SHP77 treated with DMSO at 0.1 percent for 48 hours (cell line): Measurements from ENCODE around the gene ALDH3B2.
"Not testable (repeated sequence)": the region's sequence is repeated elsewhere in the genome, so short reads cannot be mapped to it uniquely, and the experiment has no call there.

Experiments used
- DNase-seq: peaks from one replicate; lab custom pipeline; 2025; lab: John Stamatoyannopoulos, UW

ALDH3B2 gene

DNA sequence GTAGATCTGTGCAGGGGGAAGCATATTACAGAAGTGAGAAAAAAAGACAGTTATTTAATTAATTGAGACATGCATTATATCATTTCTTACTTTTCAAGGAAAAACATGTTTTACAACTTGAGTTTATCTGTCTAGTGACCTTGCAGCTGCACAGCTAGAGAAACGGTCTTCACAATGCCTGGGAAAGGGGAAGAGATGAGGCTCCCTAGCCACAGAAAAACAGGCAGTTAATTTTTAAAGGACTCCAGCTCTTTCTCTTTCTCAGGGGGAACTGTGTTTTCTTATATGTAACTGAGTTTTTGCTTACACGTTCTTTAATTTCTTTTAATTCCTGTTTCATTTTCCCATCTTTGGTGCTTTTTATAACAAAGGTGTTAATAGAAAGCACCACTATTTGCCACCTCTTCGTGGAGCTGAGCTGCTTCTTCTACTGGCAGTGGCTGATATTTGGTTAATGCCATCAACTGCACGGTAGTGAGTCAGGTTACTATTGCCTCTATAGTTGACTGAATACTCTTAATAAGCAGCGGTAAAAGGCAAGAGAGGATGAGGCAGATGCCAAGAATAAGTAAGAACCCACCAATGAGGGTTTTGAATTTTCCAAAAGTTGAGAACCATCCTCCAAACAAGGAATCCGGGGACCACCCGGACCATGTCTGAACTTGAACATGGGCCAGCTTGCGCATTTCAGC, 11.4 kb upstream of the ALDH3B2 start:
- not testable (repeated sequence) for DNase-seq

DNA sequence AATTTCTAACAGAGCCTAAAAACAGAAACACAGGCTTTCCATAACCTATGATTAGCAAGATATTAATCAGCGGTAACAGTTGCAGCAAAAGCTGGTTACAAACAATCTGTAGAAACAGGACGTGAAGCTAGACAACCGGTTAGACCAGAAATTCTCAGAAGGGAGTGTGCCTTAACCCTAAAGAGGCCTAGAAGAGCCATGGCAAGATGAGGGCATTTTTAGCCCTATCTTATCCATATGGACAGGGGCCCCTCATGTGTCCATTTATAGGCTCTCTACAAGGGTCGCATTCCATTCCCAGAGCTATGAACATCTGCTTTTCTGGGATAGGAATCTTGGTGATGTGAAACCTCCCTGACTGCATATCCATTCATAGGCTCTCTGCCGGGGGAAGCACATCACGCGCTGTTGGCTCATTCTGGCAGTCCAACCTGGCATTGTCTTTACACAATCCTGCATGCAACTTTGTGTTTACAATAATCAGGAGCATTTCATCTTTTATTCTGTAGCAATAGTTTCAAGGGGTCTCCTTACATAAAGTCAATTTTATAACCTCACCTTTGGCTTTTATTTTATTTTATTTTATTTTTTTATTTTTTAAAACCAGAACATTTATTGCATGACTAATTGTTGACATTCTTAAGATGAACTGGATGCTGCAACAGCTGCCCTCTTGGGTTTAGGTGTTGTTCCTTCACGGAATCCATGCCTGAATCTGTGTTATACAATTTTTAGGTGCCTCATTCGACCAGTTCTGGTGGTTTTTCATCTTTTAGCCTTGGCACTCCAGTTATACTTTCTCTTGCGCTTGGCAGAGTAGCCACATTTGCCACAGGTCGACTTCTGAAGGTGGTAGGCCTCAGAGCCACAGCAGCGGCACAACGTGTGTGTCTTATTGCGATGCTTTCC, 8.0 kb upstream of the ALDH3B2 start:
- not testable (repeated sequence) for DNase-seq

DNA sequence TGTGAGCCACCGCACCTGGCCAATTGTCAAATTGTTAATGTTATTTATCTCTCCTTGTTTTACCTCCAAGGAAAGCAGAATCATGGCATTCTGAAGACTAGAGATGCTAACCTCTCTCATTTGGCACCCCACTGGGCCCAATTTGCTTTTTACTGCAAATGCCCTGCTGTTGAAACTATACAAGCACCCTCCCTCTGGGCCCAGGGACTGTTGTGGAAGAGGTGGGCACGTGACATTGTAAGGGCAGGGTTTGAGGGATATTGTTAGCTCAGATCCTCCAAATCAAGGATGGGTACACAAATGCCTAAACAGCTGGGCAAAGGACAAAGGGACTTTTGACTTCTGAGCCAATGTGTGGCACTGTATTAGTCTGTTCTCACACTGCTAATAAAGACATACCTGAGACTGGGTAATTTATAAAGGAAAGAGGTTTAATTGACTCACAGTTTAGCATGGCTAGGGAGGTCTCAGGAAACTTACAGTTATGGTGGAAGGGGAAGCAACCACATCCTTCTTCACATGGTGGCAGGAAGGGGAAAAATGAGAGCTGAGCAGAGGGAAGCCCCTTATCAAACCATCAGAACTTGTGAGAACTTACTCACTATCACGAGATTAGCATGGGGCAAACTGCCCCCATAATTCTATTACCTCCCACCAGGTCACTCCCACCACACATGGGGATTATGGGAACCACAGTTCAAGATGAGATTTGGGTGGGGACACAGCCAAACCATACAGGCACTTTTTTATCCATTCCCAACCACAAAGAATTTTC, 6.5 kb upstream of the ALDH3B2 start:
- DNase-seq = no peak

DNA sequence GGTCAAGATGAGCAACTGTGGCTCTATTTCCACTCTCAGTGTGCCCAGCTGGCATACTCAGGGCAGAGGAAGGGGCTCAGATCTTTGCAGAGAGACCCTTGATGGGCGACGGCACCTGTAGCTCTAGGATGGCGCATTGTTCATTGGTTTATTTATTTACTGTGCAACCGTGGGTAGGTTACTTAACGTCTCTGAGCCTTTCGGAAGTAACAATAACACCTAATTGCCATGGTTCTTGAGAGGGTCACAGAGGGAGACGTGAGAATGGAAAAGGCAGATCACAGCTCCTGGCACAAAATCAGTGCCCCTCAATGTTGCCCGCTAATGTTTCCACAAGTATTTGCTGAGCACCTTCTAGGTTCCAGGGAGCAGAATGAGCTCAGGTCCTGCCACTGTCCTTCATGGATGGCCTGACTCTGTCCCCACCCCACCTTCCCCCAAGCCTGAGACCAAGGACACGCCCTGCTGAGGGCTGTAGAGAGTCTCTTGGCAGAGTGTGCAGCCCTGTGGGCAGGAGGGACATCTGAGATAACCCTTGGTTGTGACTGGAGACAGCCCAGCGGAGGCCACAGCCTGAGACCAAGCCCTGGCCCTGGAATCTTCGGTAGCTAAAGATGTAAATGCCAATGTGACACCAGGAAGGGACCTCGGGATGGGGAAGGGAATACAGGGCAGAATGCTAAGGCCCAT, 780 bp upstream of the ALDH3B2 start:
- DNase-seq = no peak

DNA sequence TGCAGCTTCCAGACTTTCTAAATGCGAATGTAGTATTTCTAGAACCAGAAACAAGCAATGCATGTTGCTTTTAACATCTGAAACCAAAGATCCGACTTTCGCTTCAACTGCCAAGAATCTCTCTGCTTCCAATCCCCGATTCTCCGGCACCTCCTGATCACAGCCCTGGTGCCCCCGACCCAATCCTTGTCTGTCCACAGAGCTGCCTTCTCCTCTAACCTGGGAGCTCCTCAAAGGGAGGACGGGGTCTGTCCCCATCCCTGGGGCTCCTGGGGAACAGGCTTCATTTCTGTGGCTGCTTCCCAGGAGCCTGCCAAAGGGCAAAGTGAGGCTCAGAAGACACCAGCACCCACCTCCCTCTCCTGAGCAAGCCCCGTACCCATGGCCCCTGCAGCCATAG, 521 bp downstream of the ALDH3B2 start:
- DNase-seq = no peak

DNA sequence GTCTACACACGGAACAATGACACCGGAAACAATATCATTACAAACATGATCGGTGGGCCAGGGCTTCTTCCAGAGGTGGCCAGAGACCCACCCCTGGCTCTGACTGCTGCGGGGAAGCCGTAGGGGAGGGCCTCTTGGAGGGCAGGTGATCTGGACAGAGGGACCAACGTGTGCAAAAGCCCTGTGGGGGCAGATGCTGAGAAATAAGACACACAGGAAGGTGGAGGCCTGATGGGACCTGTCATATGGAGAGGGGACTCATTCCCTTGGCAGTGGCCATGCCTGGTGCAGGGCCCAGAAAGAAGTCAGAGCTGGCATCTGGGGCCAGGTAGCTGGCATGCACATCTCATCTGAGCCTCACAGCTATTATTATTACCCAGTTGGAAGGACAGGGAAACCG, 1.1 kb downstream of the ALDH3B2 start:
- DNase-seq = no peak

- DNase-seq = no peak
These were observed 3.3 kb downstream of the ALDH3B2 start for GRCh38 chr11:67671211-67671520.

DNA sequence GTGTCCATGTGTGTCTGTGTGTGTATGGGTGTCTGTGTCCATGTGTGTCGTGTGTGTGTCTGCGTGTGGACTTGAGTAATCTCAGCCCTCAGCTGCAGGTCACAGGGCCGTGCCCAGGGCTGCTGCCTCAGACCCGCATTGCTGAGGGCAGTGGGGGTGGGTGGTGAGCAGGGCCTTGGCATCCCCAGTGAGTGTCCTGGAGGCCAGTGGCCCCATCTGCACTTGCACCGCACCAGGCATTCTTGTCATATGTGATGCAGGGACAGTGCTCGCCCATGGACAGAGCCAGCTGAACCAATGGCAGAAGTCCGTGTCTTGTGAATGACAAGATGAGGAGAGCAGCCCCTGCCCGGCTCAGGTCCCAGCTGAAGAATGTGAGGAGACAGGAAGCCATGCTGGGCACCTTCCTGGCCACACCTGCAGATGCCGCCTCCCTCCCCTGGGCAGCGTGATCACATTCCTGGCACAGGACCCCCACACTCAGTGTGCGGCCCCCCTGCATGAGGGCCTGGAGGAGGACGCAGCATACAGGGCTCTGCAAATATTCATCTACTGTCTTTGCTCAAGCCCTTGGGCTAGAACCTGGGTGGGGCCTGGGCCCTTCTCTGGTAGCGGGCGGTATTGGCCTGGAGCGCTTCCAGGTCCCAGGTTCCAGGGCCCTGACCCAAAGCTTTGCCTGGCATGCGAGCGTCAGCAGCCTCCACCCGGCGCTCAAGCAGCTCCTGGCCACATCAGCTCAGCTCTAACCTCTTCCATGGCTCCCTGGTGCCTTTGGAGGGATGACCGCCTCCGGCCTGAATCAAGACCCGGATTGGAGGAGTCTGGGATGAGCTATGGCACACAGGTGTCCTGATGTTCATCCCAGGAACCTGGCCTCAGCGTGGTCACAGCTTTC, 3.9 kb downstream of the ALDH3B2 start:
- no peak for DNase-seq

DNA sequence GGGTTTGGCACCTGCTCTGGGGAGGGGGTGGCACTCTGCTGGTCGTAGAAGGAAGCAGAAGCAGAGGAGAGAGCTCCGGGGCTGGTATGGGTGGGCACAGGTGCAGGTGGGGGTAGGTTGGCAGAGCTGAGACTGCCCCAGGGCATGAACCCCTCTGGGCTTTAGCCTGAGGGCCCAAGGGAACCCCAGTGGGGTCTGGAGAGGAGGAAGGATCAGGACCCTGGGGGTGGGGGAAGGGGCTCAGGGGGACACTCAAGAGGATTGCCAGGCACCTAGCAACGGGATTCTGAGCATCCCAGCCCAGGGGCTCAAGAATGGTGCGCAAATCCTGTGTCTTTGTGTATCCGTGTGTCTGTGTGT, 6.3 kb downstream of the ALDH3B2 start:
- no peak for DNase-seq

DNA sequence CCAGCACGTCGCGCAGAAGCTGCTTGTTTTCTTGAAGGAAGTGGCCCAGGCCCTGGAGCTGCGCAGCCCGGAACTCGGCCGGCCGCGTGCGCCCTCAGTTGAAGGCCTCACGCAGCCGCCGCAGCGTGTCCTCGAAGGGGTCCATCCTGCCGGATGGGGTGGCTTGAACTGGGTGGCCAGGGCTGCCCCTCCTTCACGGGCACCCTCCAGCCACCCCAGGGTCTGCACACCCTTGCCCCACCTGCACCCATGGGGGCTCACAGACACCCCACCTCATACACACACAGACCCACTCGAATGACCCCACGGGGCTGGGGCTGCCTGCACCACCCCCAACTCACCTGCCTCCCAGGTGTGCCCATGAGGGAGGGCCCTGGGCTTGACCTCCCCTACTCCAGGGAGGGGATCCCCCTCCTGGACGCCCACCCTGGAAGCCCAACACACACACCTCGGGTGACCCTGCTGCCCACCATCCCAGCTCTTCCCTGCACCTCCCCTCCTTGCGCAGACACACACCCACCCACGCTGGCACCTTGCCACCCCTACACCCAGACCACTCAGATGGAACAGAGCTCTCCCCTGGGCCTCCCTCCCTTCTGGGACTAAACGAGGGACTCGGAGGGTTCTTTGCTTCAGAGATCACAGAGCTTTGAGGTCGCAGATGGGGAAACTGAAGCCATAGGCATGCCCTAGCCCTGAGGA, 6.8 kb downstream of the ALDH3B2 start:
- DNase-seq = no peak

GRCh38 chr11:67666676-67667489, 7.5 kb downstream of the ALDH3B2 start:
- no peak for DNase-seq

- no peak for DNase-seq
These were observed 8.1 kb downstream of the ALDH3B2 start for GRCh38 chr11:67666303-67666645.

DNA sequence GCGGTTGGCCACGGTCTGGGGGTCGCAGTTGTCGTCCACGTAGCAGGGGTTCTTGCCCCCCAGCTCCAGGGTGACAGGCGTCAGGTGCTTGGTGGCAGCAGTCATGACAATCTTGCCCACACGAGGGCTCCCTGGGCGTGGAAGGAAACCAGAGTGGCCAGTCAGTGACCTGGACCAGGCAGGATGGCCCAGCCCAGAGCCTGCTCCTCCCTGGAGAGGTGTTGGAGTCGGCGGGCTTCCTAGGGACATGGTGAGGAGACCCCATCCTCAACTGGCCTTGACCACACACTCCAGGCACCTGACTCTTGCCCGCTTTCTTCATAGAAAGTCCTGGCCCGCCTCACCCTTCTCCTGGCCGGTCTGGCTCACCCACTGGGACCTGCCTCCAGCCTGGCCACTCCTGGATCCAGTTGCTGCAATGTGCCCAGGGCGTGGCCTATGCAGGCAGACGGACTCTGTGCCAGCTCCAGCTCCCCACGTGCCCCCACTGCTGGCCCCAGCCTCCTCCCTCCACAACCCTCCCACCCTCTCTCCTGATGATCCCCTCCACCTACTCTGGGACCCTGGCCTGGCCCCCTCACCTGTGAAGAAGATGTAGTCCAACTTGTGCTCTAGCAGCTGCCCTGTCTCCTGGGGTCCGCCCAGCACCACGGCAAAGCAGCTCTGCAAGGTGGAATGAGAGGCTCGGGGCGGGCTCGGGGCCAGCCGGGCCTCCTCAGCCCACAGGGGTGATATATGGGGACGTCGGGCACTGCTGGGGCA, 8.7 kb downstream of the ALDH3B2 start:
- DNase-seq = no peak

GRCh38 chr11:67664696-67665540, 9.5 kb downstream of the ALDH3B2 start:
- no peak for DNase-seq

GRCh38 chr11:67664213-67664585, 10.2 kb downstream of the ALDH3B2 start:
- DNase-seq = no peak

GRCh38 chr11:67663532-67664212, 10.8 kb downstream of the ALDH3B2 start:
- no peak for DNase-seq

GRCh38 chr11:67662835-67663531, 11.4 kb downstream of the ALDH3B2 start:
- no peak for DNase-seq
